NOMO-1 (cell line): ENCODE data around the gene CADM1.

ENCODE experiments used
- DNase-seq, 2 experiments: peaks; one replicate each; lab custom pipeline; 2025; ENCODE audit not compliant: unreplicated experiment in 2 of 2; lab: John Stamatoyannopoulos, UW

The CADM1 gene

GRCh38 chr11:115291325-115291724 is 212.9 kb downstream of the CADM1 start:
- no peak for DNase-seq

- no peak for DNase-seq
Measured at GRCh38 chr11:115290893-115291292, 213.3 kb downstream of the CADM1 start.

GRCh38 chr11:115290479-115290878 is 213.7 kb downstream of the CADM1 start:
- DNase-seq: no peak

GRCh38 chr11:115287266-115287665 is 216.9 kb downstream of the CADM1 start:
- DNase-seq: no peak

- DNase-seq: no peak
Measured at GRCh38 chr11:115286614-115287013, 217.6 kb downstream of the CADM1 start.

GRCh38 chr11:115284773-115285172 is 219.4 kb downstream of the CADM1 start:
- no peak for DNase-seq

GRCh38 chr11:115282923-115283322 is 221.3 kb downstream of the CADM1 start:
- DNase-seq: no peak

GRCh38 chr11:115280775-115281174 is 223.4 kb downstream of the CADM1 start:
- DNase-seq: no peak

GRCh38 chr11:115279813-115280761 is 224.1 kb downstream of the CADM1 start:
- DNase-seq: no peak

GRCh38 chr11:115276799-115277198 is 227.4 kb downstream of the CADM1 start:
- no peak for DNase-seq

- no peak for DNase-seq
Measured at GRCh38 chr11:115276191-115276590, 228.0 kb downstream of the CADM1 start.

GRCh38 chr11:115275045-115275444 is 229.2 kb downstream of the CADM1 start:
- DNase-seq: no peak

- no peak for DNase-seq
Measured at GRCh38 chr11:115272925-115273324, 231.3 kb downstream of the CADM1 start.

GRCh38 chr11:115271643-115272042 is 232.6 kb downstream of the CADM1 start:
- DNase-seq: no peak

- DNase-seq: no peak
Measured at GRCh38 chr11:115269191-115269950, 234.8 kb downstream of the CADM1 start.

- no peak for DNase-seq
Measured at GRCh38 chr11:115267871-115268270, 236.3 kb downstream of the CADM1 start.

GRCh38 chr11:115267238-115267781 is 236.9 kb downstream of the CADM1 start:
- DNase-seq: no peak

GRCh38 chr11:115266066-115266639 is 238.1 kb downstream of the CADM1 start:
- DNase-seq: no peak

- DNase-seq: no peak
Measured at GRCh38 chr11:115263799-115264656, 240.2 kb downstream of the CADM1 start.

- no peak for DNase-seq
Measured at GRCh38 chr11:115258216-115258615, 246.0 kb downstream of the CADM1 start.
